Fibroblast of upper back skin (primary cell): ENCODE measurements around the gene RBM44.

Experiments used
- DNase-seq: peaks from one replicate; pipeline ENCODE4 v3.0.0-alpha.2; 2013

Gene RBM44

DNA sequence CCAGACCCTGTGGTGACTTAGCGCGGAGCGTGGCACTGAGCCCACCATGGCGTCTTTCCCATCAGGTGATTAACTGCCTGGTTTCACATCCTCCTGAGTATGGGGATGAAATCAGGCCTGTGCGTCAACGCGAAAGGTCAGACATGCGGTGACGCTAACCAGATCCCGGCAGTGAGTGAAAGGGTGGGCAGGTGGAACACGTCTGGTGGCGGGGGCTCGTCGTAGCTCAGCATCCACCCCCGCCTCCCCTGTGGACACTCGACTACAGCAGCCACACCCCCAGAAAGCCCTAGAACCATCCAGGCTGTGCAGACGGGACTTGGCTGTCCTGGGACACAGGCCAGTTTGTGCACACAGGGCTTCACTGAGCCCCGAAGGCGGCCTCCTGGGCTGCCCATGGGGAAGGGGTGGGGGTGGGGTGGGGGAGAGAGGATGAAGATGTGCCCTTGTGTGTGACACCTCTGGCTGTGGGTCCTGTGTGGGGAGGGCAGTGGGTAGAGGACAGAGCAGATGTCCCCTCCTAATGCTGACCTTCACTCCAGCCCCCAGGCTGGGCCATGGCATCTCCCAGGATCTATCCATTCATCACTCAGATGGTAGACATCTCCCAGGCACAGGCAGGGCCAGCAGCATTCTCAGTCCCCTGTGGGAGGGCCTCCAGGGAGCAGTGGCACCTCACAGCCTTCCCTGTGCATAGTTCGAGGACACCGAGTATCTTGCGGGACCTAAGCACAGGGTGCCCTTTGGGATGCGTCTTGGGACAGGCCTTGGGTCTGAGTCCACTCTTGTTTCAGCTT lies 88.3 kb downstream of the RBM44 start:
- DNase-seq = peak; percentile 46

- no peak for DNase-seq
Observed at GRCh38 chr2:237888389-237888788, 89.8 kb downstream of the RBM44 start.

- DNase-seq = no peak
Observed at GRCh38 chr2:237889016-237889415, 90.4 kb downstream of the RBM44 start.

DNA sequence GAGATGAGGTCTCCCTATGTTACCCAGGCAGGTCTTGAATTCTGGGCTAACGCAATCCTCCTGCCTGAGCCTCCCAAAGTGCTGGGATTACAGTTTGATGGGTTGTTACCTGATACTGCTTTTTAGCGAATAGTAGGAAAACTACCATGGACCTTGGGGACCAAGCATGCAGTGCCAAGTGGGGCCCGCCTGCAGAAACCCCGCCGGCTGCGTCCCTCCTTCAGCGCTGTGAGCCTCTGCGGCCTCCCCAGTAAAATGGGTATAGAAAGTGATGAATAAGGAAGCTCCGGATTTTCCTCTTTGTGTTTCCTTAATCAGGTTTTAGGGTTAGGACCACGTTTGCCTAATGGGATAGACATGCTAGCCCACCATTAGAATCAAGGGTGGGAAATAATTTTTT lies 91.2 kb downstream of the RBM44 start:
- DNase-seq = no peak
